Activated CD4-positive, alpha-beta memory T cell treated with anti-CD3 and anti-CD28 coated beads, Interleukin-2, amount 10 ng/mL, durations not matched to agents 7 days and 5 days (primary cell): ENCODE measurements around the gene AMZ1. TPM values are rescaled to one million over a fixed set of nuclear protein-coding genes. Genes with fewer than 3 reads are reported as not detected.
"Not testable (repeated sequence)": the region's sequence is repeated elsewhere in the genome, so short reads cannot be mapped to it uniquely, and the experiment has no call there.

Source experiments
- CTCF ChIA-PET: fragments of 350-600 bp; sonication (Branson Sonifier 250); formaldehyde crosslinking; loops from one replicate; lab custom pipeline; 2021; ENCODE audit warnings: antibody characterized with exemption, inconsistent platforms; lab: Charles Lee
- POLR2A ChIA-PET: fragments of 350-600 bp; sonication (Branson Sonifier 250); formaldehyde crosslinking; loops from one replicate; lab custom pipeline; 2021; ENCODE audit warnings: antibody characterized with exemption; lab: Charles Lee
- DNase-seq: peaks from one replicate; pipeline ENCODE4 v3.0.0-alpha.2; 2020
- H3K27ac Mint-ChIP-seq: one replicate; pipeline ENCODE4 v1.8.0; 2021; ENCODE audit warnings: mild to moderate bottlenecking, mixed read lengths
- H3K27me3 Mint-ChIP-seq: one replicate; pipeline ENCODE4 v1.8.0; 2021; ENCODE audit warnings: mixed read lengths
- H3K36me3 Mint-ChIP-seq: one replicate; pipeline ENCODE4 v1.8.0; 2021; ENCODE audit warnings: low read depth, mixed read lengths
- H3K4me1 Mint-ChIP-seq: one replicate; pipeline ENCODE4 v1.8.0; 2021; ENCODE audit warnings: mixed read lengths
- H3K4me3 Mint-ChIP-seq: one replicate; pipeline ENCODE4 v1.8.0; 2021; ENCODE audit warnings: mild to moderate bottlenecking, mixed read lengths
- H3K9me3 Mint-ChIP-seq: one replicate; pipeline ENCODE4 v1.8.0; 2021; ENCODE audit warnings: mixed read lengths
- total RNA-seq, 2 experiments: library from RNA; stranded (reverse); gene quantifications; one replicate each; pipeline ENCODE4 v1.2.3, GENCODE V29; 2021

The AMZ1 gene
- total RNA-seq, 2 experiments from 2014 or later: 0.78 to 0.88 TPM

- ChIA-PET POLR2A (interaction anchor here (0.8 kb wide), 1 partner anchor 14 kb away, joined by 3 read pairs; no protein-coding TSS in a partner anchor), CTCF (interaction anchor here (1.2 to 1.3 kb wide), 2 partner anchors 13 to 14 kb away, joined by 4 read pairs; no protein-coding TSS in a partner anchor)
- H3K27ac Mint-ChIP-seq: no peak overlapping the region
- no peaks in the 10 kb centered on the region for H3K9me3 Mint-ChIP-seq
- H3K36me3 Mint-ChIP-seq: no peaks in the 10 kb centered on the region
- H3K4me1 Mint-ChIP-seq: peaks cover 24% of the 10 kb centered on the region
- DNase-seq: no peak
- no peak overlapping the region for H3K4me3 Mint-ChIP-seq
- no peaks in the 10 kb centered on the region for H3K27me3 Mint-ChIP-seq
Observed at GRCh38 chr7:2723138-2723850, 35.3 kb downstream of the AMZ1 start.

GRCh38 chr7:2724036-2724435 lies 36.0 kb downstream of the AMZ1 start:
- ChIA-PET CTCF (interaction anchor here (1.2 kb wide), 1 partner anchor 14 kb away, joined by 4 read pairs; no protein-coding TSS in a partner anchor), POLR2A (interaction anchor here (0.8 kb wide), 1 partner anchor 14 kb away, joined by 3 read pairs; no protein-coding TSS in a partner anchor)
- not testable (repeated sequence) for H3K9me3 Mint-ChIP-seq, H3K27me3 Mint-ChIP-seq, H3K36me3 Mint-ChIP-seq, H3K27ac Mint-ChIP-seq, H3K4me3 Mint-ChIP-seq, DNase-seq
- H3K4me1 Mint-ChIP-seq: peaks cover 18% of the 10 kb centered on the region

- Mint-ChIP-seq H3K9me3 (no peaks in the 10 kb centered on the region), H3K27me3 (no peaks in the 10 kb centered on the region), H3K4me3 (no peak overlapping the region), H3K36me3 (no peaks in the 10 kb centered on the region), H3K27ac (no peak overlapping the region), H3K4me1 (peaks cover 13% of the 10 kb centered on the region)
- ChIA-PET POLR2A (interaction anchor here (0.8 kb wide), 1 partner anchor 15 kb away, joined by 3 read pairs; no protein-coding TSS in a partner anchor), CTCF (interaction anchor here (1.2 kb wide), 1 partner anchor 15 kb away, joined by 4 read pairs; no protein-coding TSS in a partner anchor)
- DNase-seq: no peak
Observed at GRCh38 chr7:2724453-2725177, 36.6 kb downstream of the AMZ1 start.

- ChIA-PET CTCF (no interaction called here), POLR2A (no interaction called here)
- H3K36me3 Mint-ChIP-seq: peaks cover 3% of the 10 kb centered on the region
- no peak for DNase-seq
- no peak overlapping the region for H3K27ac Mint-ChIP-seq
- H3K9me3 Mint-ChIP-seq: no peaks in the 10 kb centered on the region
- no peaks in the 10 kb centered on the region for H3K27me3 Mint-ChIP-seq
- peaks cover 7% of the 10 kb centered on the region for H3K4me1 Mint-ChIP-seq
- H3K4me3 Mint-ChIP-seq: no peak overlapping the region
Observed at GRCh38 chr7:2725178-2726105, 37.4 kb downstream of the AMZ1 start.

GRCh38 chr7:2726316-2727018 lies 38.5 kb downstream of the AMZ1 start:
- no peaks in the 10 kb centered on the region for H3K9me3 Mint-ChIP-seq
- CTCF ChIA-PET: interaction anchor here (1.2 kb wide), 1 partner anchor 16 kb away, joined by 3 read pairs; no protein-coding TSS in a partner anchor

GRCh38 chr7:2727206-2727605 lies 39.2 kb downstream of the AMZ1 start:
- CTCF ChIA-PET: interaction anchor here (1.2 kb wide), 1 partner anchor 17 kb away, joined by 3 read pairs; no protein-coding TSS in a partner anchor
- H3K36me3 Mint-ChIP-seq, H3K4me3 Mint-ChIP-seq, H3K27ac Mint-ChIP-seq, H3K27me3 Mint-ChIP-seq, DNase-seq, POLR2A ChIA-PET, H3K9me3 Mint-ChIP-seq: not testable (repeated sequence)
- peaks cover 12% of the 10 kb centered on the region for H3K4me1 Mint-ChIP-seq

More at GRCh38 chr7:2726316-2727018, 38.5 kb downstream of the AMZ1 start:
- POLR2A ChIA-PET: no interaction called here
- no peak for DNase-seq
- Mint-ChIP-seq H3K4me1 (peaks cover 5% of the 10 kb centered on the region), H3K27ac (no peak overlapping the region), H3K27me3 (no peaks in the 10 kb centered on the region), H3K36me3 (peaks cover 3% of the 10 kb centered on the region), H3K4me3 (no peak overlapping the region)

GRCh38 chr7:2728316-2729030 lies 40.5 kb downstream of the AMZ1 start:
- no peak for DNase-seq
- H3K27ac Mint-ChIP-seq: no peak overlapping the region
- H3K4me3 Mint-ChIP-seq: no peak overlapping the region
- POLR2A ChIA-PET: no interaction called here
- CTCF ChIA-PET: no interaction called here
- H3K27me3 Mint-ChIP-seq: no peaks in the 10 kb centered on the region
- H3K36me3 Mint-ChIP-seq: peaks cover 6% of the 10 kb centered on the region
- H3K4me1 Mint-ChIP-seq: peaks cover 16% of the 10 kb centered on the region
- H3K9me3 Mint-ChIP-seq: no peaks in the 10 kb centered on the region

GRCh38 chr7:2729031-2729892 lies 41.3 kb downstream of the AMZ1 start:
- CTCF ChIA-PET: interaction anchor here (1.5 kb wide), 1 partner anchor 20 kb away, joined by 4 read pairs; no protein-coding TSS in a partner anchor
- Mint-ChIP-seq H3K4me3 (no peak overlapping the region), H3K9me3 (no peaks in the 10 kb centered on the region), H3K4me1 (peaks cover 16% of the 10 kb centered on the region), H3K36me3 (peaks cover 6% of the 10 kb centered on the region), H3K27me3 (no peaks in the 10 kb centered on the region), H3K27ac (no peak overlapping the region)
- no peak for DNase-seq
- POLR2A ChIA-PET: no interaction called here

- Mint-ChIP-seq H3K36me3 (peaks cover 6% of the 10 kb centered on the region), H3K27me3 (no peaks in the 10 kb centered on the region), H3K9me3 (no peaks in the 10 kb centered on the region), H3K4me1 (peaks cover 18% of the 10 kb centered on the region), H3K4me3 (no peak overlapping the region), H3K27ac (no peak overlapping the region)
- ChIA-PET POLR2A (no interaction called here), CTCF (interaction anchor here (1.5 kb wide), 1 partner anchor 20 kb away, joined by 4 read pairs; no protein-coding TSS in a partner anchor)
- peak; percentile 14 for DNase-seq
Observed at GRCh38 chr7:2729893-2730716, 42.1 kb downstream of the AMZ1 start.
